NT2/D1 (cell line): ENCODE data around the gene CCR5.

Source experiments
- DNase-seq: peaks from one replicate; pipeline ENCODE4 v3.0.0-alpha.2; 2011; ENCODE audit warnings: low read depth, low spot score
- H3K27me3 ChIP-seq: 2 replicates; pipeline ENCODE4 v1.6.0; 2011; ENCODE audit warnings: mild to moderate bottlenecking; ENCODE audit not compliant: insufficient read length, insufficient read depth
- H3K36me3 ChIP-seq: 2 replicates; pipeline ENCODE4 v1.6.1; 2011; ENCODE audit warnings: mild to moderate bottlenecking, low read length, mixed read lengths; ENCODE audit not compliant: insufficient read depth, insufficient read length
- H3K4me1 ChIP-seq: 2 replicates; pipeline ENCODE4 v1.5.1; 2011; ENCODE audit not compliant: insufficient read depth, insufficient read length
- H3K4me3 ChIP-seq: 2 replicates; pipeline ENCODE4 v1.5.1; 2011; ENCODE audit warnings: low read depth; ENCODE audit not compliant: insufficient read length
- H3K9ac ChIP-seq: 2 replicates; pipeline ENCODE4 v1.6.0; 2011; ENCODE audit warnings: low read depth; ENCODE audit not compliant: insufficient read length
- H3K9me3 ChIP-seq: 2 replicates; pipeline ENCODE4 v1.5.1; 2011; ENCODE audit warnings: mild to moderate bottlenecking, low read length; ENCODE audit not compliant: insufficient read depth
- SUZ12 ChIP-seq: IDR thresholded peaks from 2 replicates; pipeline ENCODE4 v1.6.1; 2011; ENCODE audit not compliant: insufficient read length, insufficient read depth; ENCODE audit errors: extremely low read depth
- YY1 ChIP-seq: IDR thresholded peaks from 2 replicates; pipeline ENCODE4 v1.6.1; 2011; ENCODE audit not compliant: insufficient read length, insufficient read depth
- ZNF274 ChIP-seq: IDR thresholded peaks from 2 replicates; pipeline ENCODE4 v1.6.1; 2011; ENCODE audit warnings: mild to moderate bottlenecking, low read depth, low read length

The CCR5 gene

DNA sequence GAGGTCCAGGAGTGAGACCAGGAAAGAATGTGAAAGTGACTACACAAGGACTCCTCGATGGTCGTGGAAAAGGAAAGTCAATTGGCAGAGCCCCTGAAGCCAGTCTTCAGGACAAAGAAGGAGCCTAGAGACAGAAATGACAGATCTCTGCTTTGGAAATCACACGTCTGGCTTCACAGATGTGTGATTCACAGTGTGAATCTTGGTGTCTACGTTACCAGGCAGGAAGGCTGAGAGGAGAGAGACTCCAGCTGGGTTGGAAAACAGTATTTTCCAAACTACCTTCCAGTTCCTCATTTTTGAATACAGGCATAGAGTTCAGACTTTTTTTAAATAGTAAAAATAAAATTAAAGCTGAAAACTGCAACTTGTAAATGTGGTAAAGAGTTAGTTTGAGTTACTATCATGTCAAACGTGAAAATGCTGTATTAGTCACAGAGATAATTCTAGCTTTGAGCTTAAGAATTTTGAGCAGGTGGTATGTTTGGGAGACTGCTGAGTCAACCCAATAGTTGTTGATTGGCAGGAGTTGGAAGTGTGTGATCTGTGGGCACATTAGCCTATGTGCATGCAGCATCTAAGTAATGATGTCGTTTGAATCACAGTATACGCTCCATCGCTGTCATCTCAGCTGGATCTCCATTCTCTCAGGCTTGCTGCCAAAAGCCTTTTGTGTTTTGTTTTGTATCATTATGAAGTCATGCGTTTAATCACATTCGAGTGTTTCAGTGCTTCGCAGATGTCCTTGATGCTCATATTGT lies 10.8 kb upstream of the CCR5 start:
- Histone ChIP-seq H3K36me3 (no peaks in the 10 kb centered on the region), H3K9ac (no peak overlapping the region), H3K27me3 (no peaks in the 10 kb centered on the region), H3K9me3 (no peaks in the 10 kb centered on the region), H3K4me3 (no peak overlapping the region), H3K4me1 (no peaks in the 10 kb centered on the region)
- no peak for DNase-seq
- TF ChIP-seq SUZ12 (no peak), YY1 (no peak), ZNF274 (no peak)

DNA sequence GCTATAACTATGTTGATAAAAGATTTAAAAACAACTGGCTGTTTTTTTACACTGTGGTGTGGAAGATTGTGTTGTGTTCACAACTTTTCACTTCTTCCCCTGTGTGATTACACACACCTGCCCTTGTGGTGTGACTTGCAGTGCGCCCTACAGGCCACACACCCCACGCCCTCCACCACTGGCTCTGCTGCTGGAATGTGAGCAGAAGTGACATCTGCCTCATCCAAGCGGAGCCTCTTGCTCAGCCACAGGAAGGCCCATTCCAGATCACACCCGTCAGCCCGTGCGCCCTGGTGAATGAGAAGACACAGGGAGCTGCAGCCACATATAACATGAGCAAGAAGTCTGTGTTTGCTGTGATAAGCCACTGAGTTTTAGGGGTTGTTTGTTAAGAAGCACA lies 9.8 kb upstream of the CCR5 start:
- TF ChIP-seq ZNF274 (no peak), YY1 (no peak), SUZ12 (no peak)
- Histone ChIP-seq H3K4me3 (no peak overlapping the region), H3K4me1 (no peaks in the 10 kb centered on the region), H3K27me3 (no peaks in the 10 kb centered on the region), H3K9ac (no peak overlapping the region), H3K9me3 (no peaks in the 10 kb centered on the region), H3K36me3 (no peaks in the 10 kb centered on the region)
- DNase-seq = no peak

DNA sequence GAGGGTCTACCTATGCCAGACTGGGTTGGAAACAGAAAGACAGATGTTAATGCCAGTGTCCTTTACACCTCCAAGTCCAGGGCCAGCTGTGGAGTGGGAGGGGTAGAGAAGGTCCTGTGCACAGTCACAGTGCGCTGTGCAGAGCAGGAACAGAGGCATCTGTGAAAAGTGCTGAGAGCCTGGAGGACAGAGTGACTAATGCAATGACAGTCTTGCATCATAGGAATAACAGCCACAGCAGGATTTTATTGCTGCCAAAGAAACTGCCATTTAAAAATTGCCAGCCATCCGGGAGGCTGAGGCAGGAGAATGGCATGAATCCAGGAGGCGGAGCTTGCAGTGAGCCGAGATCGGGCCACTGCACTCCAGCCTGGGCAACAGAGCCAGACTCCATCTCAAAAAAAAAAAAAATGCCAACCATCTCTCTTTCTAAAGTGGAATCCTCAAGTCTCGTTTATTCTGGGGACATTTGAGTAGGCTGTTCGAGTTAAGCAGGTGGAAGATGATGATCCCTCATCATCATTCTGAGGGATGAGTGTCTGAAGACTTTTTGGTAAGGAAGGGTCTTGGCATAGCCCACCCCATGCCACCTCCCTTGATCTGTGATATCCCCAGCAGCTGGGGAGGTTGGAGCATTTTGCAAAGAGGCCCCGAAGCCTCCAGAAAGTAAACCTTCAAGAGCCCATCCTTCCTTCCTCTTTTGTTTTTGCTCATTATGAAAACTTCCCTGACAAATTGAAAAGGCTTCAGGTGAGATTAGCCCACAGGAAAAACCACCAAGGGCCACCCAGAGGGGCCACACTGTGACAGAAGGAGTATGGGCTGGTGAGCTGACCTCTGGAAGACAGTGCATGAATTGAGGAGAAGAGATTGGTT lies 9.1 kb upstream of the CCR5 start:
- no peak for DNase-seq
- H3K9ac ChIP-seq = no peak overlapping the region
- H3K4me3 ChIP-seq = no peak overlapping the region
- no peaks in the 10 kb centered on the region for H3K4me1 ChIP-seq
- H3K9me3 ChIP-seq = no peaks in the 10 kb centered on the region
- H3K36me3 ChIP-seq = no peaks in the 10 kb centered on the region
- no peak for TF ChIP-seq YY1
- no peak for TF ChIP-seq SUZ12
- no peak for TF ChIP-seq ZNF274
- no peaks in the 10 kb centered on the region for H3K27me3 ChIP-seq

DNA sequence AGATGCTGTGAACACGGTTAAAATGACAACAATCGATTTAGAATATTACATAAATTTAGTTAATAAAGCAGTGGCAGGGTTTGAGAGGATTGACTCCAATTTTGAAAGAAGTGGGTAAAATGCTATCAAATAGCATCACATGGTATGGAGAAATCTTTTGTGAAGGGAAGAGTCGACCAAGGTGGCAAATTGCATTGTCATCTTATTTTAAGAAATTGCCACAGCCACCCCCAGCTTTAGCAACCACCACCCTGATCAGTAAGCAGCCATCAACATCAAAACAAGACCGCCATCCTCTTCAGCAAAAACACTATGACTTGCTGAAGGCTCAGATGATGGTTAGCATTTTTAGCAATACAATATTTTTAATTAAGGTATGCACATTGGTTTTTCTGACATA lies 5.7 kb upstream of the CCR5 start:
- H3K4me1 ChIP-seq = no peaks in the 10 kb centered on the region
- H3K9me3 ChIP-seq = no peaks in the 10 kb centered on the region
- no peaks in the 10 kb centered on the region for H3K27me3 ChIP-seq
- H3K36me3 ChIP-seq = no peaks in the 10 kb centered on the region
- TF ChIP-seq SUZ12 = no peak
- TF ChIP-seq ZNF274 = no peak
- no peak for TF ChIP-seq YY1
- no peak overlapping the region for H3K4me3 ChIP-seq
- no peak overlapping the region for H3K9ac ChIP-seq
- no peak for DNase-seq

DNA sequence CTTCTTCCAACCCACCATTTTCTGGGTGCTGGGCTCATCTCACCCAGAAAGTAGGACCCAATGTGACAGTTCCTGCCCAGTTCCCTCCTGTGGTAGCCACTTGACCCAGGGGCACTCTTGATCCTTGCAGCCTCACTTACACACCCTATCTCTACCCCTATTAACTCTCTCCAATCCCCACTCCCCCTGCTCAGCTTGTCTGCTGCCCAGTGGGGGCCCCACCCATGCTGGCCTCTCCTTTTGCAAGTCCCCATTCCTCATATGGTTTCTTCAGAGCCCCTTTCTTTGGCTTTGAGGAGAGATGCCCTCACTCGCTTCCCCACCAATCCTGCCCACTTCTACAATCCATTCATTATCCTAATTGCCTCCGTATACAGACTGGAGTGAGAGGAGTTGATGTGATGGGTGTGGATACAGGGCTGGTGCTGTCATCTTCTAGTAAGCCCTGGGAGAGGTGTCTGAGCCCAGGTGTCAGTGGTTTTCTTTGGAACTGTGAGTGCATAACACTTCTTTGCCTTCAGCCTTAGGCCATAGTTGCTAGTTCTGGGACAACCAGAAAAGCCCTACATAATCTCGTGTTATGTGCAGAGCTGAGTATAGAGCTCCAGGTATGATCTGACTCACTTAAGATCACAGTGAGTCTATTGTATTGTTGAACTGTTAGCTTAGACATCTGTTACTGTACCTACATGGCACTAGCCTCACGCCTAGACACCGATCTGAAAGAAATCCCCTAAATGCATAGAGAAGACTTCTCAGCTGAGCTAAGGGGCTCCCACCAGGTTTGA lies 4.8 kb upstream of the CCR5 start:
- no peak overlapping the region for H3K9ac ChIP-seq
- H3K27me3 ChIP-seq = no peaks in the 10 kb centered on the region
- H3K36me3 ChIP-seq = no peaks in the 10 kb centered on the region
- DNase-seq = no peak
- no peak for TF ChIP-seq SUZ12
- TF ChIP-seq ZNF274 = no peak
- no peak for TF ChIP-seq YY1
- H3K4me3 ChIP-seq = no peak overlapping the region
- no peaks in the 10 kb centered on the region for H3K9me3 ChIP-seq
- no peaks in the 10 kb centered on the region for H3K4me1 ChIP-seq

DNA sequence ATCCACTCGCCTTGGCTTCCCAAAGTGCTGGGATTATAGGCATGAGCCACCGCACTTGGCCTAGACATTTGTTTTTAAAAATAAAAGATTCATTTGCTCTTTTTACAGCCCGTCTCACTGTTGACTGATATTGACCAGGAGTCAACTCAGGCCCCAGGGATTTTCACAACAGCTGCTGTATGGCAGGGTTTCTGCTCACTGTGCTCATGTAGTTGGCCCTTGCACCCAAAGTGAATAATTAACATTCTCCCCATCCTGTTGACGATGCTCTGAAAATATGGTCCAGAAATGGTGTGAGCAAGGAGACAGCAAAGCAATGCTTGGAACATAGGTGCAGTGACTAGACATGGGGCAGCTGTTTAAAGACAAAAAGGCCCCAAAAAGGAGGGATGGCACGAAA lies 2.9 kb upstream of the CCR5 start:
- DNase-seq = no peak
- Histone ChIP-seq H3K36me3 (no peaks in the 10 kb centered on the region), H3K4me3 (no peak overlapping the region), H3K4me1 (no peaks in the 10 kb centered on the region), H3K9me3 (no peaks in the 10 kb centered on the region), H3K27me3 (no peaks in the 10 kb centered on the region), H3K9ac (no peak overlapping the region)
- TF ChIP-seq ZNF274 = no peak
- no peak for TF ChIP-seq SUZ12
- no peak for TF ChIP-seq YY1
